Peyer's patch (tissue), 4 donors: ENCODE results near the gene LUC7L2.

Experiments
- CTCF ChIP-seq, 6 experiments: fragments of 450-650 bp in 4 of 6; fragments of 200-600 bp in 2 of 6; sonication (generic) in 1 of 6; IDR thresholded peaks; one replicate each; pipeline ENCODE4 v1.5.1; 2017 to 2019; ENCODE audit warnings: antibody characterized with exemption in 6 of 6, mild to moderate bottlenecking in 3 of 6, moderate library complexity in 1 of 6
- POLR2A ChIP-seq, 2 donors: fragments of 450-650 bp; IDR thresholded peaks; one replicate each; pipeline ENCODE4 v1.5.1; 2017; ENCODE audit warnings: antibody characterized with exemption in 2 of 2, mild to moderate bottlenecking in 2 of 2, moderate library complexity in 2 of 2

- TF ChIP-seq CTCF (IDR thresholded peaks at IDR 0.05) (peak; percentile 43 to 83 (median 74)), POLR2A (IDR thresholded peaks at IDR 0.05) (peak in 1 of 2 donors; percentile 45)
Measured at GRCh38 chr7:139340037-139340807, 19.5 kb upstream of the LUC7L2 start.
